Osteocyte (in vitro differentiated cells): ENCODE data around the gene GAMT. TPM values are rescaled to one million over a fixed set of nuclear protein-coding genes. Genes with fewer than 3 reads are reported as not detected.

Source experiments
- DNase-seq: peaks from one replicate; pipeline ENCODE4 v3.0.0; 2021; ENCODE audit warnings: mixed read lengths; ENCODE audit not compliant: unreplicated experiment; ENCODE audit errors: extremely low spot score
- H3K27ac Mint-ChIP-seq: one replicate; pipeline ENCODE4 v1.8.0; 2021; ENCODE audit warnings: mild to moderate bottlenecking, mixed read lengths; ENCODE audit not compliant: unreplicated experiment
- H3K27me3 Mint-ChIP-seq: one replicate; pipeline ENCODE4 v1.8.0; 2021; ENCODE audit warnings: mixed read lengths; ENCODE audit not compliant: unreplicated experiment
- H3K36me3 Mint-ChIP-seq: one replicate; pipeline ENCODE4 v1.8.0; 2021; ENCODE audit warnings: mixed read lengths; ENCODE audit not compliant: unreplicated experiment
- H3K4me1 Mint-ChIP-seq: one replicate; pipeline ENCODE4 v1.8.0; 2021; ENCODE audit warnings: mixed read lengths; ENCODE audit not compliant: unreplicated experiment
- H3K4me3 Mint-ChIP-seq: one replicate; pipeline ENCODE4 v1.8.0; 2021; ENCODE audit warnings: mild to moderate bottlenecking, moderate library complexity, mixed read lengths; ENCODE audit not compliant: unreplicated experiment
- H3K9me3 Mint-ChIP-seq: one replicate; pipeline ENCODE4 v1.8.0; 2021; ENCODE audit warnings: mixed read lengths; ENCODE audit not compliant: unreplicated experiment
- total RNA-seq: library from RNA; stranded (reverse); gene quantifications from 2 replicates; pipeline ENCODE4 v1.2.1, GENCODE V29; 2021
- TF ChIP-seq, protein P1 (sequence below): fragments of 200-600 bp; sonication (generic); IDR thresholded peaks from 2 replicates; pipeline ENCODE4 v1.5.0; 2021; ENCODE audit warnings: antibody characterized with exemption, mild to moderate bottlenecking, moderate library complexity

Gene GAMT
- total RNA-seq, 1 donor from 2014 or later: 35.3 TPM

DNA sequence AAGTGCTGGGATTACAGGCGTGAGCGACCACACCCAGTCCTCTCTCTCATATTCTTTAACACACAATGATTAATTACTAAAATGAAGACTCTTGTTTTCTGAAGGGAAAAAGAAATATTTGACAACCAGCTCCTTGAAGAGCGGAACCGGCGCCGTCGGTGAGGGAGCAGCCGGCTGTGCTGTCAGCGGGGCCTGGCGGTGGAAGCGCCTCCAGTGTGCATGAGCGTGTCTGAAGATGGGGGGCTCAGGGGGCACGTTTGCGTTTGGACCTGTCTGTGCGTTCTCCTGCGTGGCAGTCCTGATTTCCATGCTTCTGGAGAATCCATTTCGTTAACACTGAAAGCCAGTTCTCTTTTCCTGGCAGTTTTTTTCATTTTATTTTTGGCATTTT is 24.9 kb downstream of the GAMT start:
- H3K27ac Mint-ChIP-seq: no peak overlapping the region
- TF ChIP-seq, protein P1, sequence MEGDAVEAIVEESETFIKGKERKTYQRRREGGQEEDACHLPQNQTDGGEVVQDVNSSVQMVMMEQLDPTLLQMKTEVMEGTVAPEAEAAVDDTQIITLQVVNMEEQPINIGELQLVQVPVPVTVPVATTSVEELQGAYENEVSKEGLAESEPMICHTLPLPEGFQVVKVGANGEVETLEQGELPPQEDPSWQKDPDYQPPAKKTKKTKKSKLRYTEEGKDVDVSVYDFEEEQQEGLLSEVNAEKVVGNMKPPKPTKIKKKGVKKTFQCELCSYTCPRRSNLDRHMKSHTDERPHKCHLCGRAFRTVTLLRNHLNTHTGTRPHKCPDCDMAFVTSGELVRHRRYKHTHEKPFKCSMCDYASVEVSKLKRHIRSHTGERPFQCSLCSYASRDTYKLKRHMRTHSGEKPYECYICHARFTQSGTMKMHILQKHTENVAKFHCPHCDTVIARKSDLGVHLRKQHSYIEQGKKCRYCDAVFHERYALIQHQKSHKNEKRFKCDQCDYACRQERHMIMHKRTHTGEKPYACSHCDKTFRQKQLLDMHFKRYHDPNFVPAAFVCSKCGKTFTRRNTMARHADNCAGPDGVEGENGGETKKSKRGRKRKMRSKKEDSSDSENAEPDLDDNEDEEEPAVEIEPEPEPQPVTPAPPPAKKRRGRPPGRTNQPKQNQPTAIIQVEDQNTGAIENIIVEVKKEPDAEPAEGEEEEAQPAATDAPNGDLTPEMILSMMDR: no peak
- no peak for DNase-seq
- H3K4me1 Mint-ChIP-seq: peaks cover 4% of the 10 kb centered on the region
- peaks cover 17% of the 10 kb centered on the region for H3K36me3 Mint-ChIP-seq
- no peaks in the 10 kb centered on the region for H3K27me3 Mint-ChIP-seq
- H3K9me3 Mint-ChIP-seq: no peaks in the 10 kb centered on the region
- H3K4me3 Mint-ChIP-seq: no peak overlapping the region

DNA sequence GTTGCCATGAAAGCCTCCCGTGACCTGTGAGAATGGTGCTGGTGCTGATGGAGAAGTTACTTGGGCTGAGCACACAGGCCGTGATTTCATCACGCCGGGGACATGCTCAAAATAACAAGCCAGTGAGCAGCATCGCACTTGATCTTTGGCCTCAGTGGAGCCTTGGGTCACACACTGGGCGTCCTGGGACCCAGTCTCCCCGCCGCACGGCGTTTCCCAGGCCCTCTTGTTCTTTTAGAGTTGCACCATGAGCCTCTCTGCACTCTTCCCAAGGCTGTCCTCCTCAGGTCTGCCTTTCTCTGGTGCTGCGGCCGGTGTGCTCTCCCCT is 27.1 kb downstream of the GAMT start:
- TF ChIP-seq, protein P1: no peak
- peaks cover 22% of the 10 kb centered on the region for H3K36me3 Mint-ChIP-seq
- no peak overlapping the region for H3K4me3 Mint-ChIP-seq
- H3K9me3 Mint-ChIP-seq: no peaks in the 10 kb centered on the region
- no peak for DNase-seq
- H3K27ac Mint-ChIP-seq: no peak overlapping the region
- H3K4me1 Mint-ChIP-seq: no peaks in the 10 kb centered on the region
- no peaks in the 10 kb centered on the region for H3K27me3 Mint-ChIP-seq

DNA sequence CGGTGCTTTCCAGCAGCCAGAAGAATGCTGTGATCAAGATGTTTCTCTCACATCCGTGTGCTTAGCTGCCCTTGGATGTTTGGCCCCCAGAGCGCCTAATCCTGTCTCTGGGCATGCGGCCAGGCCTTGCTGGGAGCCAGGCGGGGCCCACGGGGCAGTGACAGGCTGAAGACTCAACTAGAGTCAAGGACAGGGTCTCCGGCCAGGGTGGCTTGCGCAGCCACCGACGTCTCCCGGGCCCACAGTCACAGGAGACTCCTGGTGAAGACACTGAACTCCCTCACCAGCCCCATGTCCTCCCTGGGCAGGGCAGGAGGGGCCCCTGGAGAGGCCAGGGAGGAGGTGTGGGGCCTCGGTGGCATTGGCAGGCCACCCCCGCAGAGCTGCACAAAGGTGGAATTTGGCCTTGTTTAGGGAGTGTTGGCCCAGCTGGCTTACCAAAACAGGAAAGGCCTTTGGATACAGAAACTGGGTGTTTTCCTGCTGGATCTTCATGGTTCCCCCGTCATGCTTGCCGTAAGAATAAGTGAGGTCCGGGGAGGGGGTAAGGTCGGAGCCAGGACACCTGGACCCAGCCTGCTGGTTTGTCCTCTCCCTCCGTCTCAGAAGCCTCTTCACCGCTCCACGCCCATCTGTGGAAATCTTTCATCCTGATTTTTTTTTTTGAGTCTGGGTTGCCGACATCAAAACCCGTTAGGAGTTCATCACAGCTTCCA is 27.6 kb downstream of the GAMT start:
- Mint-ChIP-seq H3K9me3 (no peaks in the 10 kb centered on the region), H3K27ac (no peak overlapping the region), H3K4me1 (no peaks in the 10 kb centered on the region), H3K36me3 (peaks cover 22% of the 10 kb centered on the region), H3K27me3 (no peaks in the 10 kb centered on the region), H3K4me3 (no peak overlapping the region)
- DNase-seq: no peak
- TF ChIP-seq, protein P1: no peak

DNA sequence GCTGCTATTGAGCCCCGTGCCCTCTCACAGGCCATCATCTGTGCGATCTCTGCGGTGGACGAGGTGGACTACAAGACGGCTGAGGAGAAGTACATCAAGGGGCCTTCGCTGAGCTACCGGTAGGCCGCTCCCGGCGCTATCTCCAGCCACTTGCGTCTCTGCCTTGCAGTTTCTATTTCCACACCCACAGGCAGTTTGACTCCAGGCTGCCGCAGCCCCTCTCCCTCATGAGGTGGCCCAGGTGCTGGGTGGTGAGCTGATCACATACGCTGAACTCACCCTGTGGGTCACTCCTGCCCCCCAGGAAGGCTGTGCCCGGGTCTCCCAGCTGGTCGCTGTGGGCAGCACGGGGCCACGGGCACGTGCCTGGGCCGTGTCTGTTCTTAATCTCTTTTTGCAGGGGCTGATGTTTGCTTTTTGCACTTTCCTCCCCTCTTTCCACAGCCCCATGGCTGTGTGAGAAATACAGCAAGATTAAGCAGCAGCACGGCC is 28.3 kb downstream of the GAMT start:
- H3K27me3 Mint-ChIP-seq: no peaks in the 10 kb centered on the region
- H3K4me1 Mint-ChIP-seq: no peaks in the 10 kb centered on the region
- H3K27ac Mint-ChIP-seq: no peak overlapping the region
- no peak overlapping the region for H3K4me3 Mint-ChIP-seq
- DNase-seq: no peak
- TF ChIP-seq, protein P1: no peak
- no peaks in the 10 kb centered on the region for H3K9me3 Mint-ChIP-seq
- H3K36me3 Mint-ChIP-seq: peaks cover 22% of the 10 kb centered on the region

DNA sequence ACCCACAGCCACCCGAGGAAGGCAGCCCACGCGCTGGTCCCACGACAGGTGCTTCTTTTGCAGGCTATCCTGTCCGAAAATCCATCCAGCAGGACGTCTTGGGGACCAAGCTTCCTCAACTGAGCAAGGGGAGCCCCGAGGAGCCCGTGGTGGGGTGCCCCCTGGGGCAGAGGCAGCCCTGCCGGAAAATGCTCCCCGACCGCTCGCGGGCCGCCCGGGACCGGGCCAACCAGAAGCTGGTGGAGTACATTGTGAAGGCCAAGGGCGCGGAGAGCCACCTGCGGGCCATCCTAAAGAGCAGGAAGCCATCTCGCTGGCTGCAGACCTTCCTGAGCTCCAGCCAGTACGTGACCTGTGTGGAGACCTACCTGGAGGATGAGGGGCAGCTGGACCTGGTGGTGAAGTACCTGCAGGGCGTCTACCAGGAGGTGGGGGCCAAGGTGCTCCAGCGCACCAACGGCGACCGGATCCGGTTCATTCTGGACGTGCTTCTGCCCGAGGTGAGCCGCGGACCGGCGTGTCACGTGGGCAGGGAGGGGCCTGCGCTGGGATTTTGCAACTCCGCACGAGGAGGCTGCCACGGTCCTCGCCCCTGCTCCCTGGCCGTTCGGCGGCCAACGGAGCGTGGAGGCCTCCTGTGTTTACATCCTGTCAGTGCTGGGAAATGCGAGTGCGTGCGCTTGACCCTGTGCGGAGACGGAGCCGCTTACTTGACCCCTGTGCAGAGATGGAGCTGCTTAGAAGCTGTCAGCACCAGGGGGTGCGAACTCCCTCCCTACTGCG is 30.6 kb downstream of the GAMT start:
- DNase-seq: no peak
- H3K27ac Mint-ChIP-seq: no peak overlapping the region
- H3K4me3 Mint-ChIP-seq: no peak overlapping the region
- H3K36me3 Mint-ChIP-seq: peaks cover 17% of the 10 kb centered on the region
- H3K9me3 Mint-ChIP-seq: no peaks in the 10 kb centered on the region
- no peaks in the 10 kb centered on the region for H3K4me1 Mint-ChIP-seq
- no peaks in the 10 kb centered on the region for H3K27me3 Mint-ChIP-seq
- TF ChIP-seq, protein P1: no peak
